WI38 (cell line): Measurements from ENCODE around the gene UCMA.

Source experiments
- H3K4me3 ChIP-seq: 2 replicates; pipeline ENCODE4 v1.5.1; 2011; ENCODE audit warnings: low read depth, mild to moderate bottlenecking, control low read depth, low read length
- CTCF ChIP-seq: IDR thresholded peaks from 2 replicates; pipeline ENCODE4 v1.5.1; 2012; ENCODE audit warnings: low read depth, mild to moderate bottlenecking, control low read depth, low read length

Gene UCMA

DNA sequence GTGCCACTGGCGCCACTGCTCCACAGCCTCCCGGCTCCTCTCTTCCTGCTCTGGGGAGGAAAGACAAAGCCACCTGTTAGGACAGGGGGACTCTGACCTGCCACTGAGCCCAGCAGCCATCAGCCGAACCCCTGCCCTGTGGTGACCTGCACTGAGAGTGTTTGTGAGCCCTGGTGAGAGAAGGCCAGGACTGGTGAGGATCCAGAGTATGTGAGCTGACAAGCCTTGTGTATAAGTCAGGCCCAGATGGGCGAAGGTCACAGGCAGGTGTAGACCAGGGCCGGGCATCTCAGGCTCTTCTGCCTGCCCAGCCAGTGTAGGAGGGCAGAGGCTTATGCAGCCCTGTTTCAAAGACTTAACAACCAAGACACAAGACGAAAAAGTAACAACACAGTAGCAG is 12.0 kb downstream of the UCMA start:
- TF ChIP-seq CTCF, result no peak
- H3K4me3 ChIP-seq, result no peak overlapping the region

- H3K4me3 ChIP-seq, result no peak overlapping the region
- no peak for TF ChIP-seq CTCF
Measured at GRCh38 chr10:13221572-13221971, 12.6 kb downstream of the UCMA start.

DNA sequence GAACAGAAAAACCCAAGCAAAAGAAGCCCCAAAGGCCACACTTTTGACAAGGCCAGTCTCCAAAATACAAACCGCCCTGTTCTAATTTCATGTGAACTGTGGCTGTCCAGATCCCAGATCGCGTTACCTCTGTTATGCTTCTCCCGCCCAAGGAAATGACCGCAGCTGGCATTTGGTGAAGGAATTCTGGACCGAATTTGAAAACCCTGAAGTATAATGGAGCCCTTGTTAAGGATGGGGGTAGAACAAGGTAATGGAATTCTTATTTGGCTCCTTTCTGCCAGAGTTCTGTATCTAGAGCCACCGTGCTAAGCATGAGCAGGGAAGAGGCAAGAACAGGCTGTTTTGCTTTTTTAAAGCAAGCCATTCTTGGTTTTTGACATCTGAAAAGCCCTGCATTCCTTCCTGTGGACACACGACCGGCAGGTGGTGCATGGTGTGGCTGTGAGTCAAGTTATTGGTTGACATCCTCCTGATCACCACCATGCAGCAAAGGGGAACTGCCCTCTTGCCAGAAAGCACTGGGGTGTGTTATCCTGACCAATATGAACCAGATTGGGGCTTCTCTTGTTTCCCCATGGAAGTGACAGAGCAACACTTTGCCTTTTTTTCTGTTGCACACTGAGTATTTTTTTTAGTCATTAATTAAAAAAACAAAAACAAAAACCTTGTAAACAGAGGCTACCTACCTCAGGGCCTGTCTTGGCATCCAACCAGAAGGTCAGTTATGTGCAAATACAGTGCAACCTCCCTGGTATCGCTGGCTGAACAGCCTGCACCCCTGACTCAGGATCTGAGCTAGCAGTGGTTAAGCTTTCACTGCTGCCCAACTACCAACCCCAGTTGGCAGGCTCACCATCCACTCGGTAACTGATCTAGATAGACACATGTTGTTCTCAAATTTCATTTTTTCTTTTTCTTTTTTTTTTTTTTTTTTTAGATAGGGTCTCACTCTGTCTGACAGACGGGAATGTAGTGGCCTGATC is 14.2 kb downstream of the UCMA start:
- no peak overlapping the region for H3K4me3 ChIP-seq
- TF ChIP-seq CTCF, result no peak

GRCh38 chr10:13218878-13219277 is 15.3 kb downstream of the UCMA start:
- no peak overlapping the region for H3K4me3 ChIP-seq
- TF ChIP-seq CTCF, result no peak

GRCh38 chr10:13213163-13213562 is 21.0 kb downstream of the UCMA start:
- no peak for TF ChIP-seq CTCF
- no peak overlapping the region for H3K4me3 ChIP-seq

DNA sequence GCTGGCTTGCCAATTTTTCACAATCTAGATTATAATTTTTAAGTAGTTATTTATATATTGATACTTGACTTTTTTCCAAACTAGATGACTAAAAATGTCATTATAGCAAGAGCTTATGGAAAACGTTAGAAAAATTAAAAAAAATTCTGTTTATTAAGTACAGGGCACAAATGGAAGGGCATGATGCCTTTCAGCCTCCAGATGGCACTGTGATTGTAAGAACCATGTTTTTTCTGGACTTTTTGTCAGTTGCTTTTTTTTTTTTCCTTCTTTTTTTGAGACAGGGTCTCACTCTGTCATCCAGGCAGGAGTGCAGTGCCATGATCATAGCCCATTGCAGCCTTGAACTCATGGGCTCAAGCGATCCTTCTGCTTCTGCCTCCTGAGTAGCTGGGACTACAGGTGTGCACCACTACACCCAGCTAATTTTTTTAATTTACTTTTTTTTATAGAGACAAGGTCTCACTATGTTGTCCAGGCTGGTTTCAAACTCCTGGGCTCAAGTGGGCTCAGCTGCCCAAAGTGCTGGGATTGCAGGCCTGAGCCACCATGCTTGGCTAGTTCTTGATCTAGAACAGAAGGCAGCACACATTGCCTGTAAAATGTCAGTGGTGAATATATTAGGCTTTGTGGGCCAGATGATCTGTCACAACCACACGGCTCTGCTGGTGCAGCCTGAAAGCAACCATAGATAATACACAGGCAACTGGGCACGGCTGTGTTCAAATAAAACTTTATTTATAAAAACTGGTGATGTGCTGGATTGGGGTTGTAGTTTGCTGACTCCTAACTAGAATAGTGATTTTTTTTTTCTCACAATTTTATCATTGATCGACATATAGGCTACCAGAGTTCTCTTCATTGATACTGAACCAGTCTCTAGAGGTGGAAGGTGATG is 27.4 kb downstream of the UCMA start:
- peak; percentile 50 for TF ChIP-seq CTCF
- H3K4me3 ChIP-seq, result no peak overlapping the region
